Activated T-cell treated with anti-CD3 and anti-CD28 coated beads, Interleukin-2, amount 50 U/mL, for 48 hours (primary cell): Measurements from ENCODE around the gene CRACR2A.

Experiments
- DNase-seq, 2 experiments: peaks; one replicate each; pipeline ENCODE4 v3.0.0-alpha.2; 2020

CRACR2A gene

GRCh38 chr12:3645091-3645490 is 107.8 kb downstream of the CRACR2A start:
- no peak for DNase-seq

DNA sequence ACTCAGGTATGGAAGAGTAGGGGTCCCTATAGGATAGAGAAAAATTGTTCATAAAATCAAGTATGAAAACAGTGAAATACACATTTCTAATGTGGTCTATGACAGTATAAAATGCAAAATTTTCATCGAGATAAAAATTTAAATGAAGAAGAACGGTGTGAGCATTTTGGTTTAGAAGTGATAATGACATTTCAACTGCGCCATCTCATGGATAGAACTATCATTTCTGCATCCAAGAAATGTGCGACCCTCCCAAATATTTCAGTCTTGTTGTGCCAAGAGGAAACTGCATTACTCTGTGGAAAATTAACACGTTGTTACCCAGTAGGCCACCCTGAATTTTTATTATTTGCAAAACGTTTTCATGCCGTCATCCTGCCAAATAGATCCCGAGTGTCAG is 108.8 kb downstream of the CRACR2A start:
- no peak for DNase-seq

GRCh38 chr12:3641428-3642018 is 111.4 kb downstream of the CRACR2A start:
- DNase-seq, result no peak

DNA sequence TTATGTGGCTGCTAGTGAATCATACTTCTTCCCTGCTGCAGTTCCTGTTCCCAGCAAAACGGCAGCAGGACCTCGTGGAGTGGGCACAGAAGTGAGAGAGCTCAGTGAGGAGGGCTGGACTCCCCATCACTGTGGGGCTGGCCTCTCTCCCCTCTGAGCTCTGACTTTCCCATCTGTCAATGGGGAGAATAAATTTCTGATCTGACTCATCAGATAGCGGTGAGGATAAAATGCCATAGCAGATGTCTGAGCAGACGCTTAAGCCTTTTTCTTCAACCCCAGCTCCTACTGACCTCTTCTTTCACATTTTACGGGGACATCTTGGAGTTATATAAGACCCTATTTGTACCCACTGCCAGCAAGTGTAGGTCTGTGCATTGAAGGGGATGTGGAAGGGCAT is 116.6 kb downstream of the CRACR2A start:
- DNase-seq, result no peak

- no peak for DNase-seq
These were observed 118.6 kb downstream of the CRACR2A start for GRCh38 chr12:3634348-3634747.

DNA sequence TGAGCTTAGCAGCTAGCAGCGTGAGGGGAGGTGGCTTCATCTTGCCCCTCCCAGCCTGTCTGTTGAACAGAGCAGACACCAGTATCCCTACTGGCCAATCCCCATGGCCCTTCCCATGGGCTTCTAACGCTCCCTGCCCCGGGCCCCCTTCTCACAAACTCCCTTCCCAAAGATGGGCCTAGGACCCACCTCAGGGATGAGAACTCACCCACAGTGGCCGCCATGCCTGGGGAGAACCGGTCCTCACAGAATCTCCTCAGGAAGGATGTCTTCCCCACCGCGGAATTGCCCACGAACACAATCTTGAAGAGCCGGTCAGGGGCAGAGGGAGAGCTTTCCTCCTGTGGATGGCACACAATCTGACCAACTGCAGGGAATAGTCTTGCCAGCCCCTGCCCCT is 119.5 kb downstream of the CRACR2A start:
- DNase-seq, result no peak

DNA sequence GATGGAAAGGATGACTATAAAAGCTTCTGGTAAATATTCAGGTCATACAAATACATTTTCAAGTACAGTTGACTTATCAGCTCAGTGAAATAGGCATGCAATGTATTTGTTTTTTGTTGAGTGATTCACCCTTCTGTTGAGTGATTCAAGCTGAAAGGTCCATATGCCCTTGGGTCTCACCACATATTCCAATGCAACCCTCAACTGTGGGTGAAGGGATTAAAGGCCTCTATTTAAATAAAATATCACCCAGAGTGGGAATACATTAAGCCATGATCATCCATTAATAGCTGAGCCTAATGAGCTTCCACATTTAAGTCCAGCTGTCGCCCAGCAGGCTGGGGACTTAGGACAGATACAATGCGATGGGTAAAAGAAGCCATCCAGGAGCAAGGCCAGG is 120.2 kb downstream of the CRACR2A start:
- DNase-seq, result no peak

DNA sequence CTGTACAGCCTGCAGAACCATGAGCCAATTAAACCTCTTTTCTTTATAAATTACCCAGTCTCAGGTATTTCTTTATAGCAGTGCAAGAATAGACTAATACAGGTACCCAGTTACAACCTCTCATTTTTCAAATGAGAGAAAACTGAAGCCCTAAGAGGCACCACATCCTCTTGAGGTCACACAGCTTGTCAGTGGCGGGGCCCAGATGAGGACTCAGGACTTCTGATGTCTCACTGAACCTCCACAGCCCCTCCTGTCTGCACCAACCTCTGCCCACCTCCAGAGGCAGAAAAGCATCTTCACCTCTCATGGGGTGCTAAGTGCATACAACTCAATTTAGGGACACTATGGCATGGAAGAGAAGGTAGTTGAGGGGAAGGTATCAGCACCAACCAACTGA is 120.7 kb downstream of the CRACR2A start:
- DNase-seq, result no peak

DNA sequence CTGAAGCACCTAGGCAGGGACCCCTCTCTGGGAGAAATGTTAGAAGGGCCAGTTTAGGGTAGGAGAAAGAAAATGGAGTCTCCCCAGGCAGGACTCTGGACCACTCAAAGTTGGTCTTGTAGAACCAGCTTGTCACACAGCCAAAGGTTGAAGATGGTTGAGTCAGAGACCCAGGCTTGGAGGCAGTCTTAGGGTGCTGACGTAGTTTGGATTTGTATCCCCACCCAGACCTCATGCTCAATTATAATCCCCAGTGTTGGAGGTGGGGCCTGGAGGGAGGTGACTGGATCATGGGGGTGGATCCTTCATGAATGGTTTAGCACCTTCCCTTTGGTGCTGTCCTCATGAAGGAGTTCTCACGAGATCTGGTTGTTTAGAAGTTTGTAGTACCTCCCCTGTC is 121.2 kb downstream of the CRACR2A start:
- DNase-seq, result no peak

DNA sequence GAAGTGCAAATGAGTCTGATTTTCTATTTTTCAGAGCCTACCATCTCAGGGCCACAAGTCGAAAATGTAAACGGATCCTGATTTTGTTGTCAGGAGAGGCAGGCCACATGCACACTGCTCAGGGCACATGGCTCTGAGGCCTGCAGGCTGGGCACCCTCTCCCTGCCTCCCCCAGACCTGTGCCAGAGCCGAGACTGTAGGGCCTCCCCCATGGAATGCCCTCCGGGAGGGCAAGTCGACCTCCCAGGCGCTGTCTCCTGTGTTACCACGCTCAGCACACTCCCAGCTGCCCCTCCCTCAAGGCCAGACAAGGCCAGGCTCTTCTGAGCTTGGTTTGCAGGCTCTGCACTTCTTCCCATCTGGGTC is 121.7 kb downstream of the CRACR2A start:
- DNase-seq, result no peak

- DNase-seq, result no peak
These were observed 122.2 kb downstream of the CRACR2A start for GRCh38 chr12:3630621-3631271.

GRCh38 chr12:3630111-3630510 is 122.8 kb downstream of the CRACR2A start:
- DNase-seq, result no peak

DNA sequence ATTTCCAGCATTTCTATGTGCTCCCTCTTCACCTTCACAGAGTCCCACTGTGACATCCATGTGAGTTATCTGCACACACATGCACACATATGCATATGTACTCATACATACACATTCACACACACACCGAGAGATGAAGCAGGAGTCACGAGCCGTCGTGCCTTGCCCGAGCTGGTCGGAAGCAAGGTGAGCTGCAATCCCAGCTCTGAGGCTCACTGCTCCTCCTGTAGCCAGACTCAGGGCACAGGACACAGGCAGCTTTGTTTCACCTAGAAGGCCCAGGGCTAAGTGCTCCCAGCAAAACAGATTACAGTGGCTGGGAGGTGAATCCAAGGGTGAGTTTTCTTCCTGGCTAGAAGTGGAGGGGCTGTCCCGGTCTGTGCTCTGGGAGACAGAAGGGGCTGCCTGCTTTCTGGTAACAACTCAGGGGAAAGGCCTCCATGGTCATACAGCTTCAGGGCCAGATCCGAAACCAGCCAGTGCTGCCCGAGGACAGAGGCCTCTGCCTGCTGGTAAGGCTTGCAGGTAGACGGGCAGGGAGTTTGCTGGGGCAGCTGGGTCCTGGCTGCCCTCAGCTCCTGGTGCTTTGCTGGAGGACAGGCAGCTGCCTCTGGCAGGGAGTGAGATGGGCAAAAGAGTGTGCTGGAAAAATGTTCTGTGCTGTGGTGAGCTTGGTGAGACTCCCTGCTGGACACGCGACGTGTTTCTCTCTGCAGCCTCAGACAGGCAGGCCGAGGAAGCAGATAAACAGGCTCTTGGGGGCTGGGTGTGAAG is 123.7 kb downstream of the CRACR2A start:
- DNase-seq, result no peak

DNA sequence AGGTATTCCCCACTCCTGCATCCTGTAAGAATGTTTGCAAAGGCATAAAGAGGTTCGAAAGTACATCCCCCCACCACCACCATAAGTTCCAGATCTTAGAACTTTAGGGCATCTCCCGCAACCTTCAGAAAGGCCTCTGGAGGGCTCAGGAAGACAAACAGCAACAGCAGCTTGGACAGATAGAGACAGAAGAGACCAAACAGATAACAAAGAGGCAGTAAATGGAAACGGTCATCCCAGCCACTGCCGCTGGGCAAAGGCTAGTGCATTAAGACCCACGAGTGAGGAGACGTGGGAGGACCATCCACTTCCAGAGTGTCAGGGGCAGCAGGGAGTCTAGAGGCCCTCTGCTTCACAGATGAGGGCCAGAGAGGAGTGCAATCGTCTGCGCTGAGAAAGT is 124.3 kb downstream of the CRACR2A start:
- no peak for DNase-seq

DNA sequence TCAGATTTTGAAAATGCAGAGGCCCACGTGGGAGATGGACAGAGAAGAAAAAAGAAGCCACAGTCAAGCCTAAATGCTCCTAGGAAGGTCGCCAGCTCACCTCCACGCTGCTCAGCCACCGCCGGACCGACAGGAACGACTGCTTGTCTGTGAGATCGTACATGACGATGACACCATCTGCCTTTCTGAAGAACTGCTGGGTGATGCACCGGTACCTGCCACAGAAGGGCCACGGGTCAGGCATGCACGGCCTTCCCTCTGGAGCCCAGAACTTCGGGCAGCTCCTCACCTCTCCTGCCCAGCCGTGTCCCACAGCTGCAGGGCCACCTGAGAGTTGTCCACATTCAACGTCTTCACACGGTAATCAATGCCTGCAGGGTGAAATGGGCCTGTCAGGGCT is 125.6 kb downstream of the CRACR2A start:
- no peak for DNase-seq

DNA sequence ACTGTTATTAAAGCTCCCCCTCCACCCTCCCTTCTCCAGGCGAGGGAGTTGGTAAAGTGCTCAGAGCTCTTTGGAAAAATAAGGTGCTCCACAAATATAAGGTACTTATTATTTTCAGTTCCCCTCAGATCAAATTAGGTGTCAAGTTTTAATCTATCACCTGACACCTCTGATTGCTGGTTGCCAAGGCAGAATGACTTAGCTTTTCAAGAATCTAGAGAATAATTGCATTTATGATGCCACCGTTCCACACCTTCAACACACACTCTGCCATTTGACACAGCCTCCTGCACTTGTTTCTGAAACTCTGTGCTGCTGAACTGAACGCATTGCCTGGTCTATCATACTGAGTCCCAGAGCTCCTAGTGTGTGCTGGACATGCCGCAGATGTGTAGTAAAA is 128.6 kb downstream of the CRACR2A start:
- DNase-seq, result no peak

- DNase-seq, result no peak
These were observed 129.9 kb downstream of the CRACR2A start for GRCh38 chr12:3622822-3623690.

GRCh38 chr12:3622021-3622821 is 130.7 kb downstream of the CRACR2A start:
- no peak for DNase-seq

DNA sequence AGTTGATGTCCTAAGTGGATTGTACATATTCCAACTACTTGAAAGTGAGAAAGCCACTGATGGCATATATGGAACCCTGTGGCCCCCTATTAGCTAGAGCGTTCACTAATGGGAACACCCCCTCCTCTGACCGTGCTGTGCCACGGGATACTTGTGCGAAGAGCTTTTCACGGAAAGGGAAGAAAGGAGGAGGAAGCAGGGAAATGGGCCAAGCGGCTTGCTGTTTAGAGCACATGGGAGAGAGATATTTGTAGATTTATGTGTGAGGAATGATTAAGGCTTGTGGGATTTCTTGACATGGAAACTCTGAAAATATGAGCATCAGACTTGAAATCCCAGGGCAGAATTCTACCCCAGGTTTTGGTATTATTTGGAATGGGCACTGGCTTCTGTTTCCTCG is 132.1 kb downstream of the CRACR2A start:
- DNase-seq, result no peak

DNA sequence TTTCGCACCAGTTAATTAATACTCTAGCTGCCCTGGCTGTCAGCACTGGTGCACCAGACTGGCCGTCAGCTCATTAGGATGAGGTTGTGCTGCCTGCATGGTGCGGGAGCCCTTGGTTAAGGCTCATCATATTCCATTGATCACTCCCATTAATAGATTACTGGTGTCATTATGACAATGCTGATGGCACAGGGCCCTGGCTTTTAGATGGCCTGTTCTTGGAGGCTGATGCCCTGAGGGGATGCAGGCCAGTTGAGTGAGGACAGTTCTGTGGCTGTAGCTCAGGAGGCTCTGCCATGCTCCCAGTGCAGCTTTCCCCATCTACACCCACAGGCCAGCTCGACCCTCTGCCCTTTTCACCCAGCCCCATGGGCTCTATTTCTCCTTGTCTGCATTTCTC is 135.3 kb downstream of the CRACR2A start:
- DNase-seq, result no peak

DNA sequence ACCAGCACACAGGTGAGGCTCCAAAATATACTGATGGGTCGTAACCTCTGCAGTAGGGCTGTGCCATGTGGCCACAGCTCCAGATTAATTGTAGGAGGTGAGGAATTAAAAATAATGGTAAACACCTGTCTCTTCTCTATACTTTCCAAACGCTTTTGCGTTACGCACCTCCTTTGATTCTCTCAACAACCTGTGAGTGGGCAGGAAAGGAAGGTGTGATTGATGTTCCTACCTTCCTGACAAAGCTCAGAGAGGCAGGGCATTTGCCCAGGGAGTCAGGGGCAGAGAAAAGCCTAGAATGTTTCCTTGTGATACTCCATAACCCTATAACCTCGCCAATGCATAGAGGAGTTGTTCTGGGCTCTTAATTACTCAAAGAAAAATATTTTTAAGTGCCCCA is 137.0 kb downstream of the CRACR2A start:
- no peak for DNase-seq

- no peak for DNase-seq
These were observed 138.0 kb downstream of the CRACR2A start for GRCh38 chr12:3614806-3615466.
